ENCODE results near the gene PRKAR2B.
A peak's percentile ranks its signal among the peaks of the same experiment; 100 is the strongest.

PRKAR2B gene

GRCh38 chr7:107161415-107161814, 116.9 kb downstream of the PRKAR2B start:
- Histone ChIP-seq H3K4me1 (ENCODE audit: control insufficient read depth in 5 of 5, insufficient read depth in 5 of 5, low read length in 5 of 5) (peaks cover 0 to 7% (median under 1%) of the 10 kb centered on the region in 5 donors), H3K9ac (ENCODE audit: low read length in 5 of 5) (no peak overlapping the region), H3K27ac (ENCODE audit: low read depth, low read length) (no peak overlapping the region), H3K27me3 (ENCODE audit: control insufficient read depth in 5 of 5, insufficient read depth in 4 of 5, low read length in 5 of 5) (no peaks in the 10 kb centered on the region), H3K9me3 (ENCODE audit: control insufficient read depth in 5 of 5, low read length in 5 of 5) (no peaks in the 10 kb centered on the region), H3K36me3 (ENCODE audit: control insufficient read depth in 5 of 5, insufficient read depth in 5 of 5, low read length in 5 of 5) (peaks cover 4 to 23% (median 16%) of the 10 kb centered on the region in 5 donors), H3K4me3 (ENCODE audit: low read depth in 1 of 5, low read length in 5 of 5) (no peak overlapping the region)

- H3K9me3 ChIP-seq (ENCODE audit: control insufficient read depth in 5 of 5, low read length in 5 of 5): no peaks in the 10 kb centered on the region
- no peak overlapping the region for H3K9ac ChIP-seq (ENCODE audit: low read length in 5 of 5)
- H3K4me3 ChIP-seq (ENCODE audit: low read depth in 1 of 5, low read length in 5 of 5): no peak overlapping the region
- no peaks in the 10 kb centered on the region for H3K27me3 ChIP-seq (ENCODE audit: control insufficient read depth in 5 of 5, insufficient read depth in 4 of 5, low read length in 5 of 5)
- H3K4me1 ChIP-seq (ENCODE audit: control insufficient read depth in 5 of 5, insufficient read depth in 5 of 5, low read length in 5 of 5): peaks cover 0 to 7% (median 4%) of the 10 kb centered on the region in 5 donors
- H3K36me3 ChIP-seq (ENCODE audit: control insufficient read depth in 5 of 5, insufficient read depth in 5 of 5, low read length in 5 of 5): peaks cover 0 to 20% (median 10%) of the 10 kb centered on the region in 5 donors
- no peak overlapping the region for H3K27ac ChIP-seq (ENCODE audit: low read depth, low read length)
Observed at GRCh38 chr7:107162475-107162874, 118.0 kb downstream of the PRKAR2B start.

GRCh38 chr7:107164092-107164491, 119.6 kb downstream of the PRKAR2B start:
- Histone ChIP-seq H3K27ac (ENCODE audit: low read depth, low read length) (no peak overlapping the region), H3K4me1 (ENCODE audit: control insufficient read depth in 5 of 5, insufficient read depth in 5 of 5, low read length in 5 of 5) (peaks cover 4 to 13% (median 8%) of the 10 kb centered on the region in 5 donors), H3K36me3 (ENCODE audit: control insufficient read depth in 5 of 5, insufficient read depth in 5 of 5, low read length in 5 of 5) (peaks cover 0 to 14% (median 6%) of the 10 kb centered on the region in 5 donors), H3K9ac (ENCODE audit: low read length in 5 of 5) (no peak overlapping the region), H3K9me3 (ENCODE audit: control insufficient read depth in 5 of 5, low read length in 5 of 5) (peaks cover 0 to 2% (median 0%) of the 10 kb centered on the region in 5 donors), H3K27me3 (ENCODE audit: control insufficient read depth in 5 of 5, insufficient read depth in 4 of 5, low read length in 5 of 5) (no peaks in the 10 kb centered on the region), H3K4me3 (ENCODE audit: low read depth in 1 of 5, low read length in 5 of 5) (no peak overlapping the region)

GRCh38 chr7:107165341-107165740, 120.8 kb downstream of the PRKAR2B start:
- no peak overlapping the region for H3K9ac ChIP-seq (ENCODE audit: low read length in 5 of 5)
- peaks cover 8 to 14% (median 13%) of the 10 kb centered on the region in 5 donors for H3K4me1 ChIP-seq (ENCODE audit: control insufficient read depth in 5 of 5, insufficient read depth in 5 of 5, low read length in 5 of 5)
- peaks cover 0 to 2% (median 0%) of the 10 kb centered on the region in 5 donors for H3K9me3 ChIP-seq (ENCODE audit: control insufficient read depth in 5 of 5, low read length in 5 of 5)
- H3K27ac ChIP-seq (ENCODE audit: low read depth, low read length): no peak overlapping the region
- H3K27me3 ChIP-seq (ENCODE audit: control insufficient read depth in 5 of 5, insufficient read depth in 4 of 5, low read length in 5 of 5): no peaks in the 10 kb centered on the region
- no peak overlapping the region for H3K4me3 ChIP-seq (ENCODE audit: low read depth in 1 of 5, low read length in 5 of 5)
- H3K36me3 ChIP-seq (ENCODE audit: control insufficient read depth in 5 of 5, insufficient read depth in 5 of 5, low read length in 5 of 5): peaks cover 0 to 5% (median 0%) of the 10 kb centered on the region in 5 donors

- Histone ChIP-seq H3K27me3 (ENCODE audit: control insufficient read depth in 5 of 5, insufficient read depth in 4 of 5, low read length in 5 of 5) (no peaks in the 10 kb centered on the region), H3K9ac (ENCODE audit: low read length in 5 of 5) (peak overlapping the region; percentile 74 to 98 (median 83)), H3K9me3 (ENCODE audit: control insufficient read depth in 5 of 5, low read length in 5 of 5) (peaks cover 0 to 2% (median 0%) of the 10 kb centered on the region in 5 donors), H3K4me3 (ENCODE audit: low read depth in 1 of 5, low read length in 5 of 5) (peak overlapping the region; percentile 66 to 98 (median 83)), H3K4me1 (ENCODE audit: control insufficient read depth in 5 of 5, insufficient read depth in 5 of 5, low read length in 5 of 5) (peaks cover 8 to 26% (median 22%) of the 10 kb centered on the region in 5 donors), H3K36me3 (ENCODE audit: control insufficient read depth in 5 of 5, insufficient read depth in 5 of 5, low read length in 5 of 5) (peaks cover 0 to 3% (median 0%) of the 10 kb centered on the region in 5 donors), H3K27ac (ENCODE audit: low read depth, low read length) (peak overlapping the region; percentile 99)
Observed at GRCh38 chr7:107166736-107167426, 122.4 kb downstream of the PRKAR2B start.

GRCh38 chr7:107167483-107168232, 123.2 kb downstream of the PRKAR2B start:
- peak overlapping the region; percentile 99 for H3K27ac ChIP-seq (ENCODE audit: low read depth, low read length)

GRCh38 chr7:107168233-107169119, 124.0 kb downstream of the PRKAR2B start, which contains the start of gene HBP1:
TSS of gene HBP1 (plus strand) at chr7:107169003. CDS start at chr7:107179894, 10,891 bp downstream.
- Histone ChIP-seq H3K36me3 (ENCODE audit: control insufficient read depth in 5 of 5, insufficient read depth in 5 of 5, low read length in 5 of 5) (peaks cover 0 to 3% (median 0%) of the 10 kb centered on the region in 5 donors), H3K27ac (ENCODE audit: low read depth, low read length) (peak within 1 kb of the TSS; percentile 99), H3K27me3 (ENCODE audit: control insufficient read depth in 5 of 5, insufficient read depth in 4 of 5, low read length in 5 of 5) (no peaks in the 10 kb centered on the region), H3K4me1 (ENCODE audit: control insufficient read depth in 5 of 5, insufficient read depth in 5 of 5, low read length in 5 of 5) (peaks cover 8 to 36% (median 30%) of the 10 kb centered on the region in 5 donors), H3K4me3 (ENCODE audit: low read depth in 1 of 5, low read length in 5 of 5) (peak within 1 kb of the TSS; percentile 83 to 98 (median 91)), H3K9me3 (ENCODE audit: control insufficient read depth in 5 of 5, low read length in 5 of 5) (peaks cover 0 to 2% (median 0%) of the 10 kb centered on the region in 5 donors), H3K9ac (ENCODE audit: low read length in 5 of 5) (peak within 1 kb of the TSS; percentile 83 to 98 (median 91))

More at GRCh38 chr7:107167483-107168232, 123.2 kb downstream of the PRKAR2B start:
- Histone ChIP-seq H3K27me3 (ENCODE audit: control insufficient read depth in 5 of 5, insufficient read depth in 4 of 5, low read length in 5 of 5) (no peaks in the 10 kb centered on the region), H3K9ac (ENCODE audit: low read length in 5 of 5) (peak overlapping the region; percentile 74 to 98 (median 83)), H3K9me3 (ENCODE audit: control insufficient read depth in 5 of 5, low read length in 5 of 5) (peaks cover 0 to 2% (median 0%) of the 10 kb centered on the region in 5 donors), H3K4me3 (ENCODE audit: low read depth in 1 of 5, low read length in 5 of 5) (peak overlapping the region; percentile 66 to 98 (median 83)), H3K4me1 (ENCODE audit: control insufficient read depth in 5 of 5, insufficient read depth in 5 of 5, low read length in 5 of 5) (peaks cover 8 to 28% (median 24%) of the 10 kb centered on the region in 5 donors), H3K36me3 (ENCODE audit: control insufficient read depth in 5 of 5, insufficient read depth in 5 of 5, low read length in 5 of 5) (peaks cover 0 to 3% (median 0%) of the 10 kb centered on the region in 5 donors)

GRCh38 chr7:107169120-107170050, 124.9 kb downstream of the PRKAR2B start:
- H3K27me3 ChIP-seq (ENCODE audit: control insufficient read depth in 5 of 5, insufficient read depth in 4 of 5, low read length in 5 of 5): no peaks in the 10 kb centered on the region
- peak overlapping the region; percentile 99 for H3K27ac ChIP-seq (ENCODE audit: low read depth, low read length)
- peaks cover 0 to 2% (median 0%) of the 10 kb centered on the region in 5 donors for H3K9me3 ChIP-seq (ENCODE audit: control insufficient read depth in 5 of 5, low read length in 5 of 5)
- peaks cover 8 to 45% (median 39%) of the 10 kb centered on the region in 5 donors for H3K4me1 ChIP-seq (ENCODE audit: control insufficient read depth in 5 of 5, insufficient read depth in 5 of 5, low read length in 5 of 5)
- H3K4me3 ChIP-seq (ENCODE audit: low read depth in 1 of 5, low read length in 5 of 5): peak overlapping the region; percentile 80 to 91 (median 87)
- peaks cover 0 to 3% (median 0%) of the 10 kb centered on the region in 5 donors for H3K36me3 ChIP-seq (ENCODE audit: control insufficient read depth in 5 of 5, insufficient read depth in 5 of 5, low read length in 5 of 5)
- H3K9ac ChIP-seq (ENCODE audit: low read length in 5 of 5): peak overlapping the region; percentile 77 to 98 (median 91)
